BLaER1 treated with 17β-estradiol and CSF1 and Interleukin-3, amounts not matched to agents 10 nM and 100 nM (cell line): ENCODE data around the gene SIL1.
"Not testable (repeated sequence)": the region's sequence is repeated elsewhere in the genome, so short reads cannot be mapped to it uniquely, and the experiment has no call there.

Experiments used
- H3K27ac ChIP-seq, 11 experiments: shearing (Covaris generic); formaldehyde crosslinking; 2 replicates each; pipeline ENCODE4 v1.8.1; 2022
- H3K27me3 ChIP-seq, 11 experiments: shearing (Covaris generic); formaldehyde crosslinking; 2 replicates each; pipeline ENCODE4 v1.8.1; 2022
- H3K36me3 ChIP-seq, 11 experiments: shearing (Covaris generic); formaldehyde crosslinking; 2 replicates each; pipeline ENCODE4 v1.8.1; 2022
- H3K4me1 ChIP-seq, 10 experiments: shearing (Covaris generic); formaldehyde crosslinking; 2 replicates each; pipeline ENCODE4 v1.8.1; 2022
- H3K4me2 ChIP-seq, 11 experiments: shearing (Covaris generic); formaldehyde crosslinking; 2 replicates each; pipeline ENCODE4 v1.8.1; 2022
- H3K4me3 ChIP-seq, 10 experiments: shearing (Covaris generic); formaldehyde crosslinking; 2 replicates each; pipeline ENCODE4 v1.8.1; 2022
- H3K9ac ChIP-seq, 11 experiments: shearing (Covaris generic); formaldehyde crosslinking; 2 replicates each; pipeline ENCODE4 v1.8.1; 2022
- H3K9me3 ChIP-seq, 11 experiments: shearing (Covaris generic); formaldehyde crosslinking; replicated peaks in 1 of 11; 2 replicates each; pipeline ENCODE4 v1.8.1; 2022
- H4K20me1 ChIP-seq, 11 experiments: shearing (Covaris generic); formaldehyde crosslinking; 2 replicates each; pipeline ENCODE4 v1.8.1; 2022
- Cebpa-rat ChIP-seq, 11 experiments: shearing (Covaris generic); IDR thresholded peaks; 2 replicates each; pipeline ENCODE4 v1.8.1; 2022

SIL1 gene

GRCh38 chr5:139062910-139063663, 135.1 kb downstream of the SIL1 start:
- no peak overlapping the region for H3K4me2 ChIP-seq
- H4K20me1 ChIP-seq = peaks cover 0 to 60% (median 0%) of the 10 kb centered on the region in 11 experiments; a peak in 2 of 22 replicates
- H3K27me3 ChIP-seq = no peaks in the 10 kb centered on the region
- no peak overlapping the region for H3K27ac ChIP-seq
- H3K4me3 ChIP-seq = no peak overlapping the region
- H3K36me3 ChIP-seq = peaks cover 0 to 8% (median 0%) of the 10 kb centered on the region in 11 experiments; a peak in 1 of 22 replicates
- H3K4me1 ChIP-seq = peaks cover 0 to 20% (median 9%) of the 10 kb centered on the region in 10 experiments; a peak in 13 of 20 replicates
- no peak for TF ChIP-seq Cebpa-rat (IDR thresholded peaks at IDR 0.05)
- no peak overlapping the region for H3K9ac ChIP-seq
- H3K9me3 ChIP-seq = no peaks in the 10 kb centered on the region

- H3K27me3 ChIP-seq = no peaks in the 10 kb centered on the region
- no peak for TF ChIP-seq Cebpa-rat (IDR thresholded peaks at IDR 0.05)
- H3K4me1 ChIP-seq = peaks cover 0 to 17% (median 8%) of the 10 kb centered on the region in 10 experiments; a peak in 13 of 20 replicates
- H3K36me3 ChIP-seq = peaks cover 0 to 8% (median 0%) of the 10 kb centered on the region in 11 experiments; a peak in 3 of 22 replicates
- peaks cover 0 to 8% (median 6%) of the 10 kb centered on the region in 11 experiments; a peak in 8 of 22 replicates for H3K9me3 ChIP-seq
- H3K27ac ChIP-seq = no peak overlapping the region
- peaks cover 0 to 49% (median 0%) of the 10 kb centered on the region in 11 experiments; a peak in 2 of 22 replicates for H4K20me1 ChIP-seq
- no peak overlapping the region for H3K4me2 ChIP-seq
- no peak overlapping the region for H3K4me3 ChIP-seq
- no peak overlapping the region for H3K9ac ChIP-seq
Measured at GRCh38 chr5:139061856-139062255, 136.3 kb downstream of the SIL1 start.

- H3K4me3 ChIP-seq = no peak overlapping the region
- H3K36me3 ChIP-seq = peaks cover 0 to 8% (median 0%) of the 10 kb centered on the region in 11 experiments; a peak in 3 of 22 replicates
- TF ChIP-seq Cebpa-rat (IDR thresholded peaks at IDR 0.05) = no peak
- peaks cover 0 to 12% (median 6%) of the 10 kb centered on the region in 11 experiments; a peak in 9 of 22 replicates for H3K9me3 ChIP-seq
- peaks cover 0 to 43% (median 0%) of the 10 kb centered on the region in 11 experiments; a peak in 2 of 22 replicates for H4K20me1 ChIP-seq
- H3K9ac ChIP-seq = no peak overlapping the region
- no peak overlapping the region for H3K27ac ChIP-seq
- H3K27me3 ChIP-seq = no peaks in the 10 kb centered on the region
- no peak overlapping the region for H3K4me2 ChIP-seq
- H3K4me1 ChIP-seq = peaks cover 0 to 11% (median 6%) of the 10 kb centered on the region in 10 experiments; a peak in 12 of 20 replicates
Measured at GRCh38 chr5:139061274-139061673, 136.9 kb downstream of the SIL1 start.

- Histone ChIP-seq H3K27ac (no peak overlapping the region), H3K27me3 (no peaks in the 10 kb centered on the region), H3K9me3 (peaks cover 0 to 22% (median 12%) of the 10 kb centered on the region in 11 experiments; a peak in 11 of 22 replicates), H3K4me2 (peak overlapping the region in 2 of 11 experiments; percentile 7 to 31; a peak in 1 of 22 replicates), H3K9ac (no peak overlapping the region), H4K20me1 (peaks cover 0 to 20% (median 0%) of the 10 kb centered on the region in 11 experiments; a peak in 2 of 22 replicates), H3K4me3 (no peak overlapping the region), H3K36me3 (peaks cover 0 to 6% (median 0%) of the 10 kb centered on the region in 11 experiments; a peak in 4 of 22 replicates), H3K4me1 (no peaks in the 10 kb centered on the region; a peak in 3 of 20 replicates)
- TF ChIP-seq Cebpa-rat (IDR thresholded peaks at IDR 0.05) = no peak
Measured at GRCh38 chr5:139058121-139058520, 140.0 kb downstream of the SIL1 start.

GRCh38 chr5:139057045-139057939, 140.9 kb downstream of the SIL1 start:
- not testable (repeated sequence) for H3K36me3 ChIP-seq, H3K27me3 ChIP-seq, H3K9ac ChIP-seq, H3K4me1 ChIP-seq, H3K4me2 ChIP-seq, H3K27ac ChIP-seq, H3K4me3 ChIP-seq
- Histone ChIP-seq H3K9me3 (peaks cover 0 to 22% (median 12%) of the 10 kb centered on the region in 11 experiments; a peak in 11 of 22 replicates), H4K20me1 (peaks cover 0 to 11% (median 0%) of the 10 kb centered on the region in 11 experiments; a peak in 1 of 22 replicates)

GRCh38 chr5:139052975-139053374, 145.2 kb downstream of the SIL1 start:
- H3K27me3 ChIP-seq = no peaks in the 10 kb centered on the region
- no peak overlapping the region for H3K4me3 ChIP-seq
- H4K20me1 ChIP-seq = peaks cover 0 to 7% (median 0%) of the 10 kb centered on the region in 11 experiments; a peak in 1 of 22 replicates
- H3K9ac ChIP-seq = no peak overlapping the region
- no peak for TF ChIP-seq Cebpa-rat (IDR thresholded peaks at IDR 0.05)
- H3K36me3 ChIP-seq = peaks cover 0 to 34% (median 6%) of the 10 kb centered on the region in 11 experiments; a peak in 10 of 22 replicates
- peaks cover 0 to 22% (median 12%) of the 10 kb centered on the region in 11 experiments; a peak in 11 of 22 replicates for H3K9me3 ChIP-seq
- H3K27ac ChIP-seq = no peak overlapping the region
- H3K4me1 ChIP-seq = no peaks in the 10 kb centered on the region; a peak in 1 of 20 replicates
- H3K4me2 ChIP-seq = no peak overlapping the region

- H4K20me1 ChIP-seq = peaks cover 0 to 7% (median 0%) of the 10 kb centered on the region in 11 experiments; a peak in 1 of 22 replicates
- TF ChIP-seq Cebpa-rat (IDR thresholded peaks at IDR 0.05) = no peak
- no peaks in the 10 kb centered on the region for H3K27me3 ChIP-seq
- peaks cover 0 to 50% (median 6%) of the 10 kb centered on the region in 11 experiments; a peak in 9 of 22 replicates for H3K36me3 ChIP-seq
- H3K27ac ChIP-seq = no peak overlapping the region
- no peak overlapping the region for H3K4me3 ChIP-seq
- no peaks in the 10 kb centered on the region for H3K4me1 ChIP-seq
- H3K9me3 ChIP-seq = peaks cover 0 to 12% (median 5%) of the 10 kb centered on the region in 11 experiments; a peak in 6 of 22 replicates
- no peak overlapping the region for H3K9ac ChIP-seq
- H3K4me2 ChIP-seq = no peak overlapping the region
Measured at GRCh38 chr5:139051392-139051791, 146.8 kb downstream of the SIL1 start.

GRCh38 chr5:139050432-139050831, 147.7 kb downstream of the SIL1 start:
- Histone ChIP-seq H3K4me1 (no peaks in the 10 kb centered on the region), H3K36me3 (peaks cover 0 to 59% (median 6%) of the 10 kb centered on the region in 11 experiments; a peak in 9 of 22 replicates), H3K9ac (no peak overlapping the region), H3K27me3 (no peaks in the 10 kb centered on the region), H4K20me1 (peaks cover 0 to 7% (median 0%) of the 10 kb centered on the region in 11 experiments; a peak in 1 of 22 replicates), H3K9me3 (peaks cover 0 to 8% (median 0%) of the 10 kb centered on the region in 11 experiments; a peak in 4 of 22 replicates), H3K4me3 (no peak overlapping the region), H3K27ac (no peak overlapping the region), H3K4me2 (no peak overlapping the region)
- TF ChIP-seq Cebpa-rat (IDR thresholded peaks at IDR 0.05) = no peak
